Activated CD8-positive, alpha-beta T cell treated with anti-CD3 and anti-CD28 coated beads for 36 hours (primary cell): Measurements from ENCODE around the gene WDR74. TPM values are rescaled to one million over a fixed set of nuclear protein-coding genes. Genes with fewer than 3 reads are reported as not detected.
A peak's percentile ranks its signal among the peaks of the same experiment; 100 is the strongest.

Source experiments
- ATAC-seq: fragments of 200-7000 bp; cut with Tn5 transposase; one replicate; pipeline ENCODE4 v1.10.0; 2021; ENCODE audit warnings: mild to moderate bottlenecking, moderate library complexity
- CTCF ChIA-PET: fragments of 350-600 bp; sonication (Branson Sonifier 250); formaldehyde crosslinking; loops from one replicate; lab custom pipeline; 2021; ENCODE audit warnings: antibody characterized with exemption; lab: Charles Lee
- POLR2A ChIA-PET: fragments of 350-600 bp; sonication (Branson Sonifier 250); formaldehyde crosslinking; loops from one replicate; lab custom pipeline; 2021; ENCODE audit warnings: antibody characterized with exemption; lab: Charles Lee
- DNase-seq: peaks from one replicate; pipeline ENCODE4 v3.0.0-alpha.2; 2020
- H3K27ac Mint-ChIP-seq: one replicate; pipeline ENCODE4 v1.8.0; 2021; ENCODE audit warnings: mild to moderate bottlenecking, mixed read lengths
- H3K27me3 Mint-ChIP-seq: one replicate; pipeline ENCODE4 v1.8.0; 2021; ENCODE audit warnings: mixed read lengths
- H3K36me3 Mint-ChIP-seq: one replicate; pipeline ENCODE4 v1.8.0; 2021; ENCODE audit warnings: low read depth, mixed read lengths
- H3K4me1 Mint-ChIP-seq: one replicate; pipeline ENCODE4 v1.8.0; 2021; ENCODE audit warnings: low read depth, mixed read lengths
- H3K4me3 Mint-ChIP-seq: one replicate; pipeline ENCODE4 v1.8.0; 2021; ENCODE audit warnings: mild to moderate bottlenecking, moderate library complexity, mixed read lengths
- H3K9me3 Mint-ChIP-seq: one replicate; pipeline ENCODE4 v1.8.0; 2021; ENCODE audit warnings: mixed read lengths
- CTCF ChIP-seq: fragments of 200-600 bp; IDR thresholded peaks from one replicate; pipeline ENCODE4 v1.8.0; 2022; ENCODE audit warnings: antibody characterized with exemption, mild to moderate bottlenecking
- intact Hi-C: fragments of 100-400 bp; cut with micrococcal nuclease; formaldehyde crosslinking; loops from one replicate; pipeline ENCODE4 v1.10.0; 2022
- total RNA-seq, 2 experiments: library from RNA; stranded (reverse); gene quantifications; one replicate each; pipeline ENCODE4 v1.2.3, GENCODE V29; 2021

The WDR74 gene
- total RNA-seq, 2 experiments from 2014 or later = 96.5 to 99.3 TPM

- H3K27me3 Mint-ChIP-seq = no peaks in the 10 kb centered on the region
- no peaks in the 10 kb centered on the region for H3K9me3 Mint-ChIP-seq
- H3K4me1 Mint-ChIP-seq = peaks cover 36% of the 10 kb centered on the region
- DNase-seq (no peak), ATAC-seq (no peak)
- no peak overlapping the region for H3K4me3 Mint-ChIP-seq
- intact Hi-C loops = no loop called here
- POLR2A ChIA-PET = interaction anchor here (0.7 to 9.6 kb wide), 8 partner anchors 9 to 385 kb away, joined by 3 to 228 read pairs (median 3); partner anchors contain the start of genes HNRNPUL2, TMEM179B and TMEM223
- H3K27ac Mint-ChIP-seq = peak overlapping the region; percentile 34
- TF ChIP-seq CTCF = no peak
- CTCF ChIA-PET = interaction anchor here (2.3 to 3.0 kb wide), 2 partner anchors 12 to 13 kb away, joined by 10 to 13 read pairs; partner anchors contain the start of gene TMEM179B
- H3K36me3 Mint-ChIP-seq = peaks cover 70% of the 10 kb centered on the region
Observed at GRCh38 chr11:62799486-62799885, 39.9 kb downstream of the WDR74 start.

GRCh38 chr11:62796281-62796680 is 43.1 kb downstream of the WDR74 start:
- no peaks in the 10 kb centered on the region for H3K27me3 Mint-ChIP-seq
- intact Hi-C loops = no loop called here
- peaks cover 21% of the 10 kb centered on the region for H3K4me1 Mint-ChIP-seq
- ChIA-PET CTCF (interaction anchor here (0.9 to 2.9 kb wide), 3 partner anchors 8 to 70 kb away, joined by 3 to 21 read pairs (median 3); partner anchors contain the start of gene TMEM179B), POLR2A (interaction anchor here (0.7 to 11.0 kb wide), 17 partner anchors 8 to 85 kb away, joined by 3 to 228 read pairs (median 5); partner anchors contain the start of genes HNRNPUL2, NXF1, POLR2G and SLC3A2)
- TF ChIP-seq CTCF = no peak
- ATAC-seq (no peak), DNase-seq (no peak)
- no peaks in the 10 kb centered on the region for H3K9me3 Mint-ChIP-seq
- H3K4me3 Mint-ChIP-seq = no peak overlapping the region
- no peak overlapping the region for H3K27ac Mint-ChIP-seq
- H3K36me3 Mint-ChIP-seq = peaks cover 61% of the 10 kb centered on the region

GRCh38 chr11:62794201-62794775 is 45.1 kb downstream of the WDR74 start:
- H3K4me1 Mint-ChIP-seq = peaks cover 35% of the 10 kb centered on the region
- DNase-seq = no peak
- no peaks in the 10 kb centered on the region for H3K27me3 Mint-ChIP-seq
- intact Hi-C loops = no loop called here
- no peak overlapping the region for H3K4me3 Mint-ChIP-seq
- H3K27ac Mint-ChIP-seq = peak overlapping the region; percentile 32
- ChIA-PET CTCF (interaction anchor here (0.9 to 1.1 kb wide), 3 partner anchors 8 to 122 kb away, joined by 3 to 5 read pairs (median 3); partner anchors contain the start of genes LBHD1, TAF6L and UQCC3), POLR2A (interaction anchor here (0.9 to 11.0 kb wide), 13 partner anchors 9 to 93 kb away, joined by 3 to 228 read pairs (median 6); partner anchors contain the start of genes NXF1, SLC3A2, STX5 and TEX54)
- peaks cover 70% of the 10 kb centered on the region for H3K36me3 Mint-ChIP-seq
- TF ChIP-seq CTCF = no peak
- ATAC-seq = no peak
- no peaks in the 10 kb centered on the region for H3K9me3 Mint-ChIP-seq

- POLR2A ChIA-PET = interaction anchor here (1.0 to 11.0 kb wide), 11 partner anchors 12 to 127 kb away, joined by 3 to 228 read pairs (median 4); partner anchors contain the start of genes C11orf98, CSKMT, NXF1 and SLC3A2
- Mint-ChIP-seq H3K27ac (peak overlapping the region; percentile 91), H3K36me3 (peaks cover 71% of the 10 kb centered on the region), H3K4me3 (peak overlapping the region; percentile 91), H3K4me1 (peaks cover 41% of the 10 kb centered on the region), H3K27me3 (no peaks in the 10 kb centered on the region), H3K9me3 (no peaks in the 10 kb centered on the region)
- ATAC-seq (peak; percentile 12), DNase-seq (peak; percentile 31)
- no peak for TF ChIP-seq CTCF
- intact Hi-C loops = no loop called here
- CTCF ChIA-PET = interaction anchor here (0.8 kb wide), 1 partner anchor 19 kb away, joined by 4 read pairs; no protein-coding TSS in a partner anchor
Observed at GRCh38 chr11:62792202-62792575, 47.2 kb downstream of the WDR74 start.
